ENCODE measurements around the gene HCFC1R1. TPM values are rescaled to one million over a fixed set of nuclear protein-coding genes. Genes with fewer than 3 reads are reported as not detected.
"Not testable (repeated sequence)": the region's sequence is repeated elsewhere in the genome, so short reads cannot be mapped to it uniquely, and the experiment has no call there.

HCFC1R1 gene
- total and polyA plus RNA-seq, 2 donors from 2014 or later, result 61.3 to 332 TPM

DNA sequence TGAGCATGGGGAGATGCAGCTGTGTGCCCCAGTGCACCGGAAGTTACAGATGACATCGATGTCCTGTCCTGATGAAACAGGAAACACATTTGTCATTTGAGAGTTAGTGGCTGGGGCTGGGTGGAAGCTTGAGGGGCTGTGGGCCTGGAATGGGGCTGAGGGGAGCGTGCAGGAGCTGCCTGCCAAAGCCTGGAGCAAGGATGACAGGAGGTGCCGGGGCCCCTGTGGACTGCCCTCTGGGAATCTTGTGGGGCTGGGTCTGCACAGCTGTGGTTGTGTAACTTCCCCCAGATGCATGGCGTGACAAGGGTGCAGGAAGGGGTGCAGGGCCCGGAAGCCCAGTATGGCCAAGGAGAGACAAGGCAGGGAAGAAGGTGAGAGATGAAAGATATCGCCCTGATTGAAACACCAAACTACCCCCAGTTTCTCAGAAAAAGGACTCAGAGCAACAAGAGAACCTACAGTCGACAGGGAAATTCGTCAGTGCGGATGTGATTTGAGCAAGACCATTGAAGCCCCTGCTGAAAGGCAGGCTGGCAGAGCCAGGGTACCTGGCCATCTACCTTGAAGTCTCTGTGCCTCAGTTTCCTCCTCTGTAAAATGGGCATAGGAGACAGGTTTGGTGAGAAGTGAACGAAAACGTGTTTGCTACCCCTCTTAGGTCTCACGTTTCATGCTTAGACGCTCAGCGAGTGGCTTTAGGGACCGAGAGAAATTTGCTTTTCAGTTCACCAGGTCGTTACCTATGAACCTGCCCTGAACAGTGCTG lies 31.4 kb upstream of the HCFC1R1 start:
- intact Hi-C loops (cut with DNase I), result no loop called here
- Histone ChIP-seq H3K4me1 (ENCODE audit: control insufficient read depth in 2 of 3, insufficient read depth in 2 of 3, low read depth in 1 of 3, low read length in 3 of 3) (peaks cover 0 to 7% (median 2%) of the 10 kb centered on the region in 3 donors), H3K9ac (ENCODE audit: low read length in 3 of 3) (no peak overlapping the region), H3K4me3 (ENCODE audit: low read length in 3 of 3) (no peak overlapping the region), H3K27ac (ENCODE audit: low read depth in 2 of 2, low read length in 2 of 2) (no peak overlapping the region), H3K27me3 (ENCODE audit: control insufficient read depth, insufficient read depth, low read length) (no peaks in the 10 kb centered on the region), H3K9me3 (ENCODE audit: control insufficient read depth in 2 of 3, insufficient read depth in 1 of 3, low read length in 3 of 3) (no peaks in the 10 kb centered on the region), H3K36me3 (ENCODE audit: control insufficient read depth in 2 of 3, insufficient read depth in 3 of 3, low read length in 3 of 3) (no peaks in the 10 kb centered on the region)
- TF ChIP-seq, protein P1, sequence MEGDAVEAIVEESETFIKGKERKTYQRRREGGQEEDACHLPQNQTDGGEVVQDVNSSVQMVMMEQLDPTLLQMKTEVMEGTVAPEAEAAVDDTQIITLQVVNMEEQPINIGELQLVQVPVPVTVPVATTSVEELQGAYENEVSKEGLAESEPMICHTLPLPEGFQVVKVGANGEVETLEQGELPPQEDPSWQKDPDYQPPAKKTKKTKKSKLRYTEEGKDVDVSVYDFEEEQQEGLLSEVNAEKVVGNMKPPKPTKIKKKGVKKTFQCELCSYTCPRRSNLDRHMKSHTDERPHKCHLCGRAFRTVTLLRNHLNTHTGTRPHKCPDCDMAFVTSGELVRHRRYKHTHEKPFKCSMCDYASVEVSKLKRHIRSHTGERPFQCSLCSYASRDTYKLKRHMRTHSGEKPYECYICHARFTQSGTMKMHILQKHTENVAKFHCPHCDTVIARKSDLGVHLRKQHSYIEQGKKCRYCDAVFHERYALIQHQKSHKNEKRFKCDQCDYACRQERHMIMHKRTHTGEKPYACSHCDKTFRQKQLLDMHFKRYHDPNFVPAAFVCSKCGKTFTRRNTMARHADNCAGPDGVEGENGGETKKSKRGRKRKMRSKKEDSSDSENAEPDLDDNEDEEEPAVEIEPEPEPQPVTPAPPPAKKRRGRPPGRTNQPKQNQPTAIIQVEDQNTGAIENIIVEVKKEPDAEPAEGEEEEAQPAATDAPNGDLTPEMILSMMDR (IDR thresholded peaks at IDR 0.05; ENCODE audit: borderline replicate concordance, extremely low read depth, insufficient read depth), result no peak
- FAIRE-seq (no peak), DNase-seq (no peak)

DNA sequence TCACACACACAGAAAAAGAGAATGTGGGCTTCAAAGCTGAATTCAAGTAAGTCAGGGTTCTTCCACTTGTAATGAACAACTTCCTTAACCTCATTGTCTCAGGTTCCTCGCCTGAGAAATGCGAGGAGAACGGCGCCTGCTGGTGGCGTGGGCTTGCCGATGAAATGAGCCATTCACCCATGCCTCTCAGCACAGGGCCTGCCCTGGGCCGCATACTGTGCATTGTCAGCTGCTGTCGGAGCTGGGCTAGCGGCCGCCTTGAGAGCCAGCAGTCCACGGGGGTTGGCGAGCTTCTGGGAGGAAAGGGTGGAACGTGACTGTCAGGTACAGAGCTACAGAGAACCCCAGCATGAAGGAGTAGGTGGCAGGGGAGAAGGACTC lies 29.6 kb upstream of the HCFC1R1 start:
- FAIRE-seq; H3K4me3 ChIP-seq (ENCODE audit: low read length in 3 of 3); H3K4me1 ChIP-seq (ENCODE audit: control insufficient read depth in 2 of 3, insufficient read depth in 2 of 3, low read depth in 1 of 3, low read length in 3 of 3); H3K36me3 ChIP-seq (ENCODE audit: control insufficient read depth in 2 of 3, insufficient read depth in 3 of 3, low read length in 3 of 3); H3K9me3 ChIP-seq (ENCODE audit: control insufficient read depth in 2 of 3, insufficient read depth in 1 of 3, low read length in 3 of 3); H3K9ac ChIP-seq (ENCODE audit: low read length in 3 of 3); H3K27ac ChIP-seq (ENCODE audit: low read depth in 2 of 2, low read length in 2 of 2); intact Hi-C loops (cut with DNase I); H3K27me3 ChIP-seq (ENCODE audit: control insufficient read depth, insufficient read depth, low read length); DNase-seq: not testable (repeated sequence)

GRCh38 chr16:3052571-3053329 lies 29.0 kb upstream of the HCFC1R1 start:
- not testable (repeated sequence) for DNase-seq

DNA sequence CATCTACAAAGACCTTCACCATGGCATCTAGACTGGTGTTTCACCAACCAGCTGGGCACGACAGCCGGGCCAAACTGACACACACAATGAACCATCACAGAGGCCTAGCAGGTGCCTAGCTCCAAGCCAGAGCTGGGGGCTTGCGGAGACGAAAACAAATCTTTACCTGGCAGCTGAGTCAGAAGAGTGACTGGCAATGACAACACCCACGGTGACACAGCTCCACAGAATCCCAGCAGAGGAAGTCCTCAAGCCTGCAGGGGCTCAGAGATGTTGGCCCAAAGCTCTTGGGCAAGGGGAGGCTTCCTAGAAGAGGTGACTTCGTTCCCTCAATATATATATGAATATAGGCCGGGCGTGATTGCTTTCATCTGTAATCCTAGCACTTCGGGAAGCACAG lies 27.8 kb upstream of the HCFC1R1 start:
- TF ChIP-seq, protein P1 (IDR thresholded peaks at IDR 0.05; ENCODE audit: borderline replicate concordance, extremely low read depth, insufficient read depth), result no peak
- H3K27me3 ChIP-seq (ENCODE audit: control insufficient read depth, insufficient read depth, low read length), result peaks cover 11% of the 10 kb centered on the region
- FAIRE-seq (no peak), DNase-seq (no peak)
- intact Hi-C loops (cut with DNase I), result no loop called here
- H3K36me3 ChIP-seq (ENCODE audit: control insufficient read depth in 2 of 3, insufficient read depth in 3 of 3, low read length in 3 of 3), result no peaks in the 10 kb centered on the region
- no peaks in the 10 kb centered on the region for H3K4me1 ChIP-seq (ENCODE audit: control insufficient read depth in 2 of 3, insufficient read depth in 2 of 3, low read depth in 1 of 3, low read length in 3 of 3)
- no peak overlapping the region for H3K9ac ChIP-seq (ENCODE audit: low read length in 3 of 3)
- H3K9me3 ChIP-seq (ENCODE audit: control insufficient read depth in 2 of 3, insufficient read depth in 1 of 3, low read length in 3 of 3), result no peaks in the 10 kb centered on the region
- no peak overlapping the region for H3K27ac ChIP-seq (ENCODE audit: low read depth in 2 of 2, low read length in 2 of 2)
- H3K4me3 ChIP-seq (ENCODE audit: low read length in 3 of 3), result no peak overlapping the region

More at GRCh38 chr16:3052571-3053329, 29.0 kb upstream of the HCFC1R1 start:
- H3K27me3 ChIP-seq (ENCODE audit: control insufficient read depth, insufficient read depth, low read length); H3K9ac ChIP-seq (ENCODE audit: low read length in 3 of 3); H3K4me1 ChIP-seq (ENCODE audit: control insufficient read depth in 2 of 3, insufficient read depth in 2 of 3, low read depth in 1 of 3, low read length in 3 of 3); FAIRE-seq; H3K4me3 ChIP-seq (ENCODE audit: low read length in 3 of 3); H3K36me3 ChIP-seq (ENCODE audit: control insufficient read depth in 2 of 3, insufficient read depth in 3 of 3, low read length in 3 of 3); intact Hi-C loops (cut with DNase I); H3K9me3 ChIP-seq (ENCODE audit: control insufficient read depth in 2 of 3, insufficient read depth in 1 of 3, low read length in 3 of 3); H3K27ac ChIP-seq (ENCODE audit: low read depth in 2 of 2, low read length in 2 of 2): not testable (repeated sequence)
